Panc1 (cell line): ENCODE measurements around the gene PLD2. TPM values are rescaled to one million over a fixed set of nuclear protein-coding genes. Genes with fewer than 3 reads are reported as not detected.

ENCODE experiments used
- ATAC-seq: fragments of 200-7000 bp; cut with Tn5 transposase; 2 replicates; pipeline ENCODE4 v1.9.1; 2020; ENCODE audit warnings: mild to moderate bottlenecking, moderate library complexity
- BruUV-seq: library from RNA; stranded (reverse); fragments of 400-500 nt; replicated peaks from 2 replicates; lab custom pipeline; 2021; lab: Mats Ljungman, UMichigan
- CTCF ChIA-PET: fragments of 300-600 bp; sonication (Branson Sonifier 250); formaldehyde crosslinking; loops from one replicate; lab custom pipeline; 2022; ENCODE audit warnings: antibody characterized with exemption; lab: Charles Lee
- POLR2A ChIA-PET: fragments of 300-600 bp; sonication (Branson Sonifier 250); formaldehyde crosslinking; loops from one replicate; lab custom pipeline; 2022; ENCODE audit warnings: antibody characterized with exemption; lab: Charles Lee
- DNase-seq: peaks from one replicate; pipeline ENCODE4 v3.0.0-alpha.2; 2010; ENCODE audit warnings: low read depth, low spot score
- H3K27ac ChIP-seq: 2 replicates; pipeline ENCODE4 v1.5.1; 2011; ENCODE audit warnings: mild to moderate bottlenecking, low read length, inconsistent platforms
- H3K27me3 ChIP-seq: fragments of 200-500 bp; sonication (Bioruptor generic); 2 replicates; pipeline ENCODE4 v1.6.0; 2014; ENCODE audit warnings: low read length, inconsistent platforms; ENCODE audit not compliant: control insufficient read depth, insufficient read depth
- H3K36me3 ChIP-seq: fragments of 200-500 bp; sonication (Bioruptor generic); 2 replicates; pipeline ENCODE4 v1.5.1; 2014; ENCODE audit warnings: inconsistent platforms, mild to moderate bottlenecking, low read length, moderate library complexity; ENCODE audit not compliant: control insufficient read depth, insufficient read depth
- H3K4me1 ChIP-seq: 2 replicates; pipeline ENCODE4 v1.5.1; 2011; ENCODE audit warnings: inconsistent platforms, mild to moderate bottlenecking, low read length, moderate library complexity; ENCODE audit not compliant: control insufficient read depth, insufficient read depth
- H3K4me3 ChIP-seq, 2 experiments: 2 replicates each; pipeline ENCODE4 v1.5.1; 2011 to 2012; ENCODE audit warnings: low read depth in 2 of 2, low read length in 2 of 2, mild to moderate bottlenecking in 2 of 2, inconsistent platforms in 1 of 2, moderate library complexity in 1 of 2
- H3K9me3 ChIP-seq: fragments of 200-500 bp; sonication (Bioruptor generic); 2 replicates; pipeline ENCODE4 v1.5.1; 2014; ENCODE audit warnings: low read depth, mild to moderate bottlenecking, inconsistent platforms, low read length, moderate library complexity; ENCODE audit not compliant: control insufficient read depth, insufficient read depth
- CTCF ChIP-seq: fragments of 450-650 bp; IDR thresholded peaks from 2 replicates; pipeline ENCODE4 v1.5.1; 2017; ENCODE audit warnings: mild to moderate bottlenecking
- POLR2AphosphoS5 ChIP-seq: IDR thresholded peaks from 2 replicates; pipeline ENCODE4 v1.6.1; 2012; ENCODE audit warnings: mild to moderate bottlenecking, low read depth, low read length, moderate library complexity
- REST ChIP-seq, 2 experiments: IDR thresholded peaks; 2 replicates each; pipeline ENCODE4 v1.6.1; 2011 to 2012; ENCODE audit warnings: low read depth in 2 of 2, control low read depth in 1 of 2, low read length in 1 of 2, mild to moderate bottlenecking in 1 of 2, moderate library complexity in 1 of 2; ENCODE audit not compliant: insufficient read depth in 1 of 2
- SIN3A ChIP-seq: IDR thresholded peaks from 2 replicates; pipeline ENCODE4 v1.6.1; 2012; ENCODE audit warnings: low read depth, mild to moderate bottlenecking, low read length, moderate library complexity, borderline replicate concordance; ENCODE audit not compliant: insufficient read depth
- TCF7L2 ChIP-seq: IDR thresholded peaks from 2 replicates; pipeline ENCODE4 v1.6.1; 2011; ENCODE audit warnings: mild to moderate bottlenecking, low read depth, low read length, inconsistent platforms
- in situ Hi-C: cut with HindIII; loops from 2 replicates; pipeline ENCODE4 v1.10.0; 2016; ENCODE audit warnings: low sequenced_read_pairs, low pct_unique_long_range_greater_than_20kb
- intact Hi-C: fragments of 100-400 bp; cut with micrococcal nuclease; formaldehyde crosslinking; loops from one replicate; pipeline ENCODE4 v1.10.0; 2022; ENCODE audit not compliant: unreplicated experiment
- total RNA-seq: library from RNA; stranded (reverse); gene quantifications from one replicate; pipeline ENCODE4 v1.2.1, GENCODE V29; 2021; ENCODE audit not compliant: unreplicated experiment

Gene PLD2
- total RNA-seq, 1 experiment from 2014 or later, result 40.2 TPM

- no peak overlapping the region for H3K27ac ChIP-seq
- ATAC-seq, result no peak
- intact Hi-C loops, result no loop called here
- no peak overlapping the region for H3K4me3 ChIP-seq
- in situ Hi-C loops, result no loop called here
- H3K36me3 ChIP-seq, result no peaks in the 10 kb centered on the region
- H3K4me1 ChIP-seq, result no peaks in the 10 kb centered on the region
- no peak for DNase-seq
- ChIA-PET POLR2A (no interaction called here), CTCF (no interaction called here)
- no peaks in the 10 kb centered on the region for H3K9me3 ChIP-seq
- H3K27me3 ChIP-seq, result no peaks in the 10 kb centered on the region
- no TSS peak for BruUV-seq
- TF ChIP-seq REST (IDR thresholded peaks at IDR 0.05; ENCODE audit: insufficient read depth in 1 of 2, low read depth in 2 of 2, low read length in 1 of 2) (no peak), POLR2AphosphoS5 (no peak), TCF7L2 (no peak), SIN3A (no peak), CTCF (no peak)
Observed at GRCh38 chr17:4764595-4764994, 42.4 kb upstream of the PLD2 start.

DNA sequence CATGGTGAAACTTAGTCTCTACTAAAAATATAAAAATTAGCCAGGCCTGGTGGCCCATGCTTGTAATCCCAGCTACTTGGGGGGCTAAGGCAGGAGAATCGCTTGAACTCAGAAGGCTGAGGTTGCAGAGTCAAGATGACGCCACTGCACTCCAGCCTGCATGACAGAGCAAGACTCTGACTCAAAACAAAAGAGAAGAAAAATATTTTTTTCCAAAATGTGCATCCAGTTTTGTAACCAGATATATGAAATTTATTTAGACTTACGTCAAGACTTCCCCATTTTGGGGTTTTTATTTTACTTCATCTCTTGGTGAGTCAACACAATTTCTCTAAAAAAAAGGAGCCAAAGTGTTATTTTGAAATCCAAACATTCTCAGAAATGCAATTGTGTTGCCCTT lies 40.8 kb upstream of the PLD2 start:
- ChIA-PET POLR2A (no interaction called here), CTCF (no interaction called here)
- no peak for ATAC-seq
- in situ Hi-C loops, result no loop called here
- intact Hi-C loops, result no loop called here
- no peaks in the 10 kb centered on the region for H3K36me3 ChIP-seq
- TF ChIP-seq CTCF (no peak), TCF7L2 (no peak)
- no peaks in the 10 kb centered on the region for H3K9me3 ChIP-seq
- no TSS peak for BruUV-seq
- no peak for DNase-seq
- H3K27me3 ChIP-seq, result no peaks in the 10 kb centered on the region
- no peak overlapping the region for H3K4me3 ChIP-seq
- H3K4me1 ChIP-seq, result no peaks in the 10 kb centered on the region
- H3K27ac ChIP-seq, result no peak overlapping the region

GRCh38 chr17:4766723-4767122 lies 40.2 kb upstream of the PLD2 start:
- Histone ChIP-seq H3K27me3 (no peaks in the 10 kb centered on the region), H3K36me3 (no peaks in the 10 kb centered on the region), H3K9me3 (no peaks in the 10 kb centered on the region), H3K27ac (no peak overlapping the region), H3K4me3 (no peak overlapping the region), H3K4me1 (no peaks in the 10 kb centered on the region)
- ATAC-seq, result no peak
- ChIA-PET POLR2A (no interaction called here), CTCF (no interaction called here)
- no TSS peak for BruUV-seq
- TF ChIP-seq POLR2AphosphoS5 (no peak), SIN3A (no peak), REST (IDR thresholded peaks at IDR 0.05; ENCODE audit: insufficient read depth in 1 of 2, low read depth in 2 of 2, low read length in 1 of 2) (no peak), CTCF (no peak), TCF7L2 (no peak)
- in situ Hi-C loops, result no loop called here
- DNase-seq, result no peak
- intact Hi-C loops, result no loop called here
